IPS-18c (cell line): Measurements from ENCODE around the gene DCP2.

Experiments used
- H3K4me3 ChIP-seq: 2 replicates; pipeline ENCODE4 v1.7.0; 2013; ENCODE audit warnings: low read depth, mild to moderate bottlenecking, low read length, moderate library complexity; ENCODE audit not compliant: insufficient read depth
- H3K9me3 ChIP-seq: one replicate; pipeline ENCODE4 v1.6.1; 2013; ENCODE audit warnings: mild to moderate bottlenecking, low read length, moderate library complexity; ENCODE audit not compliant: control insufficient read depth, insufficient read depth

DCP2 gene

DNA sequence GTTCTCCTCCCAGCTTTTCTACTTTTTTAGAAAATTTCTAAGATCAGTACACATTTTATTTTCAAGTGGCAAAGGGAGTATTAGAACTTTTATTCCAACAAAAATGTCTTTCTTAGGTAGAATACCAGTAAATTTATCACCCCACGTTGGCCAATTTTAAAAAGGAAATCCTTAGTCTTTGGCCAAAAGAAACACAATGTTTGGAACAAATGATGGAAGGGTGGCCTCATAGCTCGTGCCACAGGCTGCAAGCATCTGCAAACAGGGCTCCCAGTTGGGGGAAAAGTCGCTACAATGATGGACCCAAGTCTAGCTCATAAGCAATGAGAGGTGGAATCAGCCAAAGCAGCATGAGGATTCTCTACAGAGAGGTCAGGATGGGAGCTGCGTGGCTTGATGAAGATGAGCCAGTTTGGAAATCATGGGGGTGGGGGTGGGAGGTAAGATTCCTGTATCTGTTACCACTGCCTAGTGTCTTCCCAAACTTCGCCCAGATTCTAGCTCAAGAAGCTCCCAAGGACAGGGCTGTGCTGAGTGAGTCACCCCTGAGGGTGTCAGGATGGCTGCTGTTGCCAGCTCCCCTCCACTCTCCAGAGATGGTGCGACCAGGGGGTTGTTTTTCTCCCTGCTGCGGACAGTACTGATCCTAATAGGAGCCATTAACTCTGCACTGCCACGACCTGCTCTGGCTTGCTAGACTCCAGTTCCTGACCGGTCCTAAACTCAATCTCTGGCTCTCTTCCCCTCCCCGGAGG, 75.6 kb downstream of the DCP2 start:
- Histone ChIP-seq H3K9me3 (peaks cover 2% of the 10 kb centered on the region), H3K4me3 (no peak overlapping the region)

DNA sequence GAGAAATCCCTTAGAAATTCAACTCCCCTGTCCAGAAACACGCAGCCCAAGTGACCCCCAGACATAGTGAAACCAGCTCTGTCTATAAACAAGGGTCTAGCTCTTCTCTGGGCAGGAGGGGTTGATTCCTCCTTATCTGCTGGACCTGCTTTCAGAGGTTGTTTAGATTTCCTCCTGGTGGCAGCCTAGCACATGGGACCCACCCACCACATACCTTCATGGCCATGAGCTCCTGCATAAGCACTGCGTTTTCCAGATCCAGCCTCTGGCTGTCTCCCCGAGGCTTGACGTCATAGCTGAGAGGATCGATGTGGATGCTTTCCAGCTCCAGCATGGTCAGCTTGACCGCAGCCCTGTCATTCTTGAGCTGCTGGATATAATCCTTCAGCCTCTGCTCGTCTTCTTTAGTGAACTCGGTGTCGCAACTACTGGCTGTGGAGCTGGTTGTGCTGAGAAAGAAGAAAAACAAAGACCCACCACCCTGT, 77.0 kb downstream of the DCP2 start:
- Histone ChIP-seq H3K4me3 (no peak overlapping the region), H3K9me3 (peaks cover 2% of the 10 kb centered on the region)

DNA sequence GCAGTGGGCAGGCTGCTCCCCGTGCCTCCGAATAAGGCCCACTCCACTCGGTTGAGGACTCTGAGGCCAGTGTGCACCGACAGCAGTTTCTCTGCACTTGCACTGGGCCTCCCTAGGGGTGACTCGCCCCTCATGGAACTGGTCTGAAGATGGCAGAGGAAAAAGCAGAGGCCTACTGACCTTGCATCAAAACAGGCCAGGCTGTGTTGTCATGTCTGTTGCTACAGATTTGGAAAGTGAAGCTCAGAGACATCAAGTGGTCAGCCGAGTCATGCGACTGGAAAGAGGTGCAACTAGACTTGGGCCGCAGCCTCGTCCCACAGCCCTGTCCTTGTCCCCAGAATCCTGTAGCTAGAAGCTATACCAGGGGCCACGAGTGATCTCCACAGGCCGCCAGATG, 78.3 kb downstream of the DCP2 start:
- Histone ChIP-seq H3K9me3 (no peaks in the 10 kb centered on the region), H3K4me3 (no peak overlapping the region)

DNA sequence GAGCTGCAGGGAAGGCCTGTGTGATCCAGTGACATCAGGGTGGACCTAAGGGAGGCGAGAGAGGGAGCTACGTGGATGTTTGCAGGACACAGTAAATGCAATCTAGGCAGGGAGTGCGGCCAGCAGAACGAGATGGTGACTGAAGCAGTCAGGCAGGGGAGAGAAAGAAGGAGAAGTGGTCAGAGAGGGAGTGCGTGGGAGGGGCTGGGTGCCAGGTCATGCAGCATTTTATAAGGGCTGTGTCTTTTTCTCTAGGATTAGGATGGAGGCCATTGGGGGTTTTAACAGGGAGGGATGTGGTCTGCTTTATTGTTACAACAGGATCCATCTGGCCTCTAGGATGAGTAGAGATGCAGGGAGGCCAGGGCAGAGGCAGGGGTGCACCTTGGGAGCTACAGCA, 80.4 kb downstream of the DCP2 start:
- Histone ChIP-seq H3K9me3 (no peaks in the 10 kb centered on the region), H3K4me3 (no peak overlapping the region)

DNA sequence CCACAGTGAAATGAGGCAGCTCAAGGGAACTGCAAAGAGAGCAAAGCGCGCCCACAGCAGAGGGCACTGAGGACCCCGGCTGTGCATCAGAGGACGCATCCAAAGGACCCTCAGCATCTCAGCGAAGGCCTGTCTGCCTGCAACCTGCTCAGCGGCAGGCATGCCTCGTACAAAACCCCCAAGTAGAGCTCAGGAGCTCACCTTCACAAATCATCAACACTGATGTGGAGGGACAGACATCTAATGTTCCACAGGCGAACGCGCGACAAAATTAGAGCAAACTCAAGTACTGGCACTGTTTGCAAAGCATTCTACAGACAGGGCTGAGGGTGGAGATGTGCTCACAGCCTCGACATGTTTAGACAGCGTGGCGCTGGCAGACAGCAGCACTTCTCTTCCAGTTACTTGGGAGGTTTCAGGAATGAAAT, 81.0 kb downstream of the DCP2 start:
- Histone ChIP-seq H3K9me3 (no peaks in the 10 kb centered on the region), H3K4me3 (no peak overlapping the region)

DNA sequence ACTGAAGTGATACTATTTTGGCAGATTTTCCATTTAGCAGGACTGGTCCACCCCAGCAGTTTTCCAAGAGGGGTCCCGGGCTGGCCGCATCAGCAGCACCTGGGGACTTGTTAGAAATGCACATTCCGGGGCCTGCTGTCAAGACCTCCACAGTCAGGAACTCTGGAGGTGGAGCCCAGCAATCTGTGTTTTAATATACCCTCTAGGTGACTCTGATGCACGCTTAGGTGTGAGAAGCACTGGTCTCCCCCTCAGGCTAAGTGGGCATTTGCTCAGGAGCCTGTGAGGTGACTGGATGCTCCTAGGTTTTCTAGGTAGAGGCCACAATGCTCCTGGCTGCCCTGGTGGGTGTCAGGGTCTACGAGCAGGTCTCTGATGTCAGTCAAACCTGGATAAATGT, 81.7 kb downstream of the DCP2 start:
- H3K9me3 ChIP-seq, result no peaks in the 10 kb centered on the region
- H3K4me3 ChIP-seq, result no peak overlapping the region

DNA sequence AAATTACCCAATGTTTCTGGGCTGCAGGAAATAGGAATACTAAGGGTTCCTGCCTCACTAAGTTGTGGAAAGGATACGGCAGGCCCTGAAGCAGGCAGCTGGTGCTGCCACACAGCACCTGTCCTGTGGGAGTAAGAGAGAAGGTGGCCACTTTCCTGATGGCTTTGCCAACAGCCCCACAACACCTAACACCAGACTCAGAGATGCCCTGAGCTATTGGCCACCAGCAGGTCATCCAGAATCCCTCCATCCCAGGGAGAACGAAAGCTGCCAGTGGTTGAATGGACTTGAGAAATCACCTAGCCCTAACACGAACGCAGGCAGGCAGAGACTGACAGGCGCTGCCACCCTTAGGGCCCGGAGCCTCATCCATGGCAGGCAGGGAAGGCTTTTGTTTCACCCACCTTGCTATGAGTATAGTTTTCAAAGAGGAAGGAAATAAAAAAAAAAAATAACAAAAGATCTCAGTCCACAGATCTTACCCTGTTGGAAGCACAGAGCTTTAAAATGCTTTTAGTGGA, 82.2 kb downstream of the DCP2 start:
- no peak overlapping the region for H3K4me3 ChIP-seq
- H3K9me3 ChIP-seq, result no peaks in the 10 kb centered on the region

DNA sequence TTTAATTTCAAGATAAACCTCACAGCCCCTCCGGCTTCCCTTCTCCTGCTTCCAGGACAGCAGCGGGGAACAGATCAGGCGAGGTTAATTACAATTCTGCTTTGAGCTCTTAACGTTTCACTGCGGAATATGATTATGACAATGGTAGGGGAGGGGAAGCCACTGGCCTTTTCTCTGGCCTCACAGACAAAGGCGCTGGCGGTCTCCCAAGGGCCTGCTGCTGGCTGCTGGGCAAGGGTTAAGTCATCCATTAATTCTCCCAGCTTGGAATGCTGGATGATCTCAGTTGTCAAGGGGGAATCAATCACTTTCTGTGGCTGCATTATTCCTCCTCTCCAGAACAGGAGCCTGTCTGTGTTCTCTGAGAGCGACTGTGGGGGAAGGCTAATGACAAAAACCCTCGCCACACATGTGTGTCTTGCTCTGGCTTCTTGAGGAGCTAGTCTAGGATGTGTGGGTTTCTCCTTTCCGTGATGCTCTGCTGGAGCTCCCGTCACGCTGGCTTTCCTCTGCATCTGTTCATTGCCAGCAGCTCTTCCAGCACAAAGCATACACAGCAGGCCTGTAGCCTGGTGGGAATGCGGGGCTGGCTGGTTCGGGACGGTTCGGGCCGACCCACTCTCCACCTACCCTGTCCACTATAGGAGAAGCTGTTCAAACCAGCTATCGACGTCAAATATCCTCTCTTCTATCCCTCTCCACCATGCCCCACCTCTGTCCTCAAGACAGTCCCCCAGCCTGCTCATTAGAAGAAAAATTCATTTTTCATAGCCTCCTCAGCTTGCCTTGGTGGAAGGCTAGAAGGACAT, 82.8 kb downstream of the DCP2 start:
- Histone ChIP-seq H3K4me3 (no peak overlapping the region), H3K9me3 (no peaks in the 10 kb centered on the region)

DNA sequence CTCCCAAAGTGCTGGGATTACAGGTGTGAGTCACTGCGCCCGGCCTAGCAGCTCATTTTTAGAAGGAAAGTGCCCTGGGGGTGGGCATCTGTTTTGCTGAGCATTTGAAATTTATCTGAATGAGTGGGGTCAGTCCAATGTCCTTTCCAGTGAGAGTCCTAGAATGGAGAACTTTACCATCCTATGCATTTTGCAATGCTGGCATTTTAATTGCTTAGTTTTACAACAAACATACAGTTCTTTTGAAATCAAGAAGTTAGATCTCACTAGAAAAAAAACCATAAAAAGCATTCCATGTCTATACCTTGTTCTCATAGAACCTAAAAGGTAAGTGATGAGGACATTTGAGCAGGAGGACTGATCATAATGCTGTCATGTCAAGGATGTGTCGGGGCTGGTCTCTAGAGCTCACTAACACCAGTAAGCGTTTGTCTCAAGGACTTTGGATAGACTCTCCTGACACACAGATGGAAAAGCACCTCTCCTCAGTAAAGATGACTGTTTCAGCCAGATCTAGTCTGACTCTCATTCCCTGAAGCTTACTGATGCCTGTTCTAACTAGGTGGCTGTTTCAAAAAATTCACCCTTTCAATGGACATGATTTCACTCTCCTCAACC, 83.9 kb downstream of the DCP2 start:
- H3K9me3 ChIP-seq, result no peaks in the 10 kb centered on the region
- no peak overlapping the region for H3K4me3 ChIP-seq

DNA sequence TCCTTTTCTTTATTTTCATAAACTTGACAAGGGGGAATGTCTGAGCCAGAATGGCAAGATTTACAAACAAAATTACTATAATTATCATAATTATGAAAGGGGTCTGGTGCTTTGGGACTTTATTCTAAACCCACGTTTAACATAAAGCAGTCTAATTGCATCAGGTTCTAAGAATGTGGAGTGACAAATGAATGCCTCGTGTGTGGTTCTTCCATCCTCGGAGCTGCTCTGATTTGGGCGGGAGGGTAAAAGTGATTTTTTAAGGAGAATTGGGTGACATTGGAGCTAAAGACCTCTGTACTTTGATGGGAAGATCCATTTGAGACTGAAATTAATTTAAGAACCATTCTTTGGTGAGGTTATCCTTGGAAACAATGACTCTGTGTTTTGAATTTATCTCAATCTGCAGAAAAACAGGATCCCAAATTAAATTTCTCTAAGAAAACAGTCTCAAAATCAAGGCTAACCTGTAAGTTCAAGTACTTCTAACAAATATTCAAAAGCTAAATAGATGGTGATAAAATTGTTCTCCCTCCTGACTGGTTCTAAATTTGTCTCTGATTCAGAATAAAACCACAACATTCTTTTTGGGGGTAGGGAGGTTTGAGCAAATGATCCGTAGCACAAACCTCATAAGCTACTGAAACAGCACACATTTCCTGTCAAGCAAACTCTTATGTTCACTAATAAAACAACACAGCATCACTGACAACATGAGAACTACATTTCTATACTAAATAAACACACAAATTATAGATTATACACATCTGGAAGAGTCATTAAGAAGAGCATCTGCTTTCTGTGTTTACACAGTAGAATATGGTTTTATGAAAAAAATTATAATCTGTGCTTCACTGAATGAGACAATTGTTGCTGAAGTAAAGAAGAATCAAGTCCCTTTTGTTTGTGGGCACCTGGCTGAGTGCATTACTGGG, 85.5 kb downstream of the DCP2 start:
- no peak overlapping the region for H3K4me3 ChIP-seq
- no peaks in the 10 kb centered on the region for H3K9me3 ChIP-seq

DNA sequence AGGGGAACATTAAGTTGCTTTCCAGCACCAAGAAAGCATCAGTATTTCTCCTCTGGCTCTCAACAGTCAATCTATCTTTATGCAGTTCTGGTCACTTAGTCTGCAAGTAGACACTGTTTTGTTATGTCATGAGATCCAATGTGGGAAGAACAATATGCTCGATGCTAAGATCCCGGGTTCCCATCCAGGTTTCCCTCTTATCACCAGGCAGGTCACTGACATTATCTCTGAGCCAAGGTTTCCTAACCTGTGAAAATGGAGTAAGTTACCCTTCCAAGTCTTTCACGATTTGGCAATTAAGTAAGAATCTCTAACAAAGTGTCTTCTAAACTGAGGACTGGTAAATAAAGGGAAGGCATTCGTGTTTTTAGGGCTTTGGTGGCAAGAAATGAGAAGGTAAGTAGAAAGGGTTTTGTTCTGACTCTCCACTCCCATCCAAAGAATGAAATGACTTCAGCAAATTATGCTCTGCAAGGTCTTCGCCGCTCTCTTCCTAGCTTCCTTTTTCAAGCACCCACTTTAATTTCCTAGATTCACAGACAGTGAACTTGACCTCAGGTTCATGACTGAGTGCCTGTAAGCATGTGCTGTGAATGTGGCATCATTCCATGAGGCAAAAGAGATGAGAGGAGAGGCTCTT, 86.4 kb downstream of the DCP2 start:
- Histone ChIP-seq H3K9me3 (no peaks in the 10 kb centered on the region), H3K4me3 (no peak overlapping the region)

DNA sequence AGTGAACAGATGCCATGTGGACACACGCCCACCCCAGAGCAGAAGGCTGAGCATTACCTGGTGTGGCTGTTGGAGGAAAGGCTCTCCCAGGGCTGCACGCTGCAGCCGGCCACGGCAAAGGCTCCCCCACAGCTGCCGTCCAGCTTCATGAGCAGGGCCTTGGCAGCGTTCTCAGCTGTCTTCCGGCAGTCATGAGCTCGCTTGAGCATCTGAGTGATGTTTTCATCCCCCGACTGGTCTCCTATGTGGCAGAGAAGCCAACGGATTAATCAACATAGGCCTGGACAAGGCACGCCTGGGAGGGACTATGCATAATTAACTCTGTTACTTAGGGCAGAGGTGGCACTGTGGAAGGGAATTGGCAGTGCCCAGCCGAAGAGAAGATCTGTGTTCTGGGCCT, 87.3 kb downstream of the DCP2 start:
- no peaks in the 10 kb centered on the region for H3K9me3 ChIP-seq
- H3K4me3 ChIP-seq, result no peak overlapping the region

DNA sequence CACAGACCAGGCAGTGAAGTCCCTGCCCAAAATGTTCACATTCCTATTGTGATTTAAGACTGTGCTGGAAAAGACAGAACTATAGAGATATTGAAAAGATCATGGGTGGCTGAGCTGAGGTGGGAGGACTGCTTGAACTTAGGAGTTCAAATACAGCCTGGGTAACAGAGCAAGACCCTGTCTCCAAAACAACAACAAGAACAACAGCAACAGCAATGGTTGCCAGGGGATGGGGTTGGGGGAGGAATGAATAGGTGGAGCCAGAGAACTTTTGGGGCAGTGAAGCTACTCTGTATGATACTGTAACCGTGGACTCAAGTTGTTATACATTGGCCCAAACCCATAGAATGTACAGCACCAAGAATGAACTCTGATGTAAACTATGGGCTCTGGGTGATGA, 88.2 kb downstream of the DCP2 start:
- no peaks in the 10 kb centered on the region for H3K9me3 ChIP-seq
- H3K4me3 ChIP-seq, result no peak overlapping the region

DNA sequence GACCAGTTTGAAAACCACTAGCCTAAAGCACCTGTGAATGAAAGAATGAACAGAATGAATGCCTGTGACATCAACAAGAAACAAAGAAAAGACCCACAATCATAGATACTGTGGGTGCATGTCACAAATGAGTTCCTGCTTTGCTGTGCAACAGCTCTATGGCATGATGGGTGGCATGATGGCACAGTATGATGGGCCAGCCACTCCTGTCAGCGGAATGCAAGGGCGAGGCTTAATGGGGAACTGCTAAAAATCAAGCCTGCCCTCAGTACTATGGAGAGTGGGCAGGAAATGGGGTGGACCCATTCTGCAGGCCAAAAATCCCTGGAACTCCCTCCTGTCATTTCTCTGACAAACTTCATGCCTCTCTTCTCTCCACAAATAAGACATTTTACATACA, 89.0 kb downstream of the DCP2 start:
- no peak overlapping the region for H3K4me3 ChIP-seq

DNA sequence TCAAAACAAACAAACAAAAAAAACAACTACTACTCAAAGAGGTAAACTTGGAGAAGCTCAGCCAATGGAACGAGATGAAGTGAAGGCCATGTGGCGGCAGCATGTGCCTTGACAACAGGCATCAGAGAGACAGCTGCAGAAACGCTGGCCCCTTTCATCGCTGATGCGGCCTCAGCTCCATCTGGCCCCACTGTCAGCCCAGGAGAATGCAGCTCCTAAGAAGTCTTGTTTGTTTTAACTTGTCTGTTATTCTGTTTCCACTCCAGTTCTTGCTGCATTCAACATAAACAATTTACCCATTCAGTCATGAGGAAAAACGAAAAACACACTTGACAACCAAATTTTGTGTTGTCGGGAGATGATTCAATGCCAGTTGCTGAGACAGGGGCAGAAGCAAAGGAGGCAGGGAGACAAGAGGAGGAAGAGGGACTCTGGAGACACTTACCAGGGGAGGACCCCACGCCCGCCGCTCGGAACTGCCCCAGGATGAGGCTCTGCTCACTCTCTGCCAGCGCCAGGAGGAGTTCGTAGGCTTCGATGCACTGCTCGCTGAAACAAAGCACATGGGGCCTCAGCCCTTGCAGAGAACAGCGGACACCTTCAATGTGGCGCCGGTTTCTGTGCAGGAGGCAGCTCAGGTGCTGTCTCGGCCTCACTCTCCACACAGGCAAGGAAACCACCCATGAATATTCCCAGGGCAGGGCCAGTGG, 91.2 kb downstream of the DCP2 start:
- no peaks in the 10 kb centered on the region for H3K9me3 ChIP-seq
- no peak overlapping the region for H3K4me3 ChIP-seq

More for the DNA sequence above, 89.0 kb downstream of the DCP2 start:
- H3K9me3 ChIP-seq, result no peaks in the 10 kb centered on the region

DNA sequence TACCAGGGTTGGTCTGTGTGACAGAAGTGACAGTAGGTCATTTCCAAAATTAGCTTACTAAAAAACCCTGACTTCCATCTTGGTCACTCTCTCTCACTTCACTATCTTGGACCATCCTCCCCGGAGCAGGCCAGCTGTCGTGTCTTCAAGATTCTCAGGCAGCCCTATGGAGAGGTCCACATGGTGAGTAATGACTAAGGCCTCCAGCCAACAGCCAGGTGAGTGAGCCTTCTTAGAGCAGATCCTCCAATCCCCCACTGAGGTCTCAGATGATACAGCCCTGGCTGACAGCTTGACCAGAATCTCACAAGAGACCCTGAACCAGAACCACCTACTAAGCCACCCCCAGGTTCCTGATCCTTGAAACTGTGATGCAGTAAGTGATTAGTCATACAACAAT, 92.0 kb downstream of the DCP2 start:
- Histone ChIP-seq H3K4me3 (no peak overlapping the region), H3K9me3 (no peaks in the 10 kb centered on the region)
